ENCODE data around the gene SEMA3D.

DNA sequence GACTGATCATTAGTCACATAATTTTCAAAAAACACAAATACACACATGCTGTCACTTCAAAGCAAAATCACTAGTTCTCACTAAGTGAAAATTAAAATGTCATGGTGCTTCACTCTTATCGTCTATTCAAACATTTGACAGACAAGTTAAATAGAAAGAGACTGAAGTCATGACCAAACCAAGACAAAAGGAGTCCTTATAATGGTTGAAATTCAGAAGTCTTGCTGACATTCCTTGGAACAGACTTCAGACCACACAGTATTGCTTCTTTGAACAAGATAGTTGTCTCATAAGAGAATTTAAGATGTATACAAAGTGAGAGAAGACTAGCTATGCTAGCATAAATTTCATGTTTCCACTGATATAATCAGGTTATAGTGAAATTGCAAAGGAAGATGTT, 119.5 kb downstream of the SEMA3D start:
- TF ChIP-seq CTCF (conservative IDR thresholded peaks at IDR 0.05; ENCODE audit: low read depth, low read length) (no peak), EZH2 (IDR thresholded peaks at IDR 0.05; ENCODE audit: borderline replicate concordance, low read depth, low read length, poor library complexity, severe bottlenecking) (no peak)

Measured in A673 (cell line).